Measurements from ENCODE around the gene TEDC1.

Gene TEDC1

DNA sequence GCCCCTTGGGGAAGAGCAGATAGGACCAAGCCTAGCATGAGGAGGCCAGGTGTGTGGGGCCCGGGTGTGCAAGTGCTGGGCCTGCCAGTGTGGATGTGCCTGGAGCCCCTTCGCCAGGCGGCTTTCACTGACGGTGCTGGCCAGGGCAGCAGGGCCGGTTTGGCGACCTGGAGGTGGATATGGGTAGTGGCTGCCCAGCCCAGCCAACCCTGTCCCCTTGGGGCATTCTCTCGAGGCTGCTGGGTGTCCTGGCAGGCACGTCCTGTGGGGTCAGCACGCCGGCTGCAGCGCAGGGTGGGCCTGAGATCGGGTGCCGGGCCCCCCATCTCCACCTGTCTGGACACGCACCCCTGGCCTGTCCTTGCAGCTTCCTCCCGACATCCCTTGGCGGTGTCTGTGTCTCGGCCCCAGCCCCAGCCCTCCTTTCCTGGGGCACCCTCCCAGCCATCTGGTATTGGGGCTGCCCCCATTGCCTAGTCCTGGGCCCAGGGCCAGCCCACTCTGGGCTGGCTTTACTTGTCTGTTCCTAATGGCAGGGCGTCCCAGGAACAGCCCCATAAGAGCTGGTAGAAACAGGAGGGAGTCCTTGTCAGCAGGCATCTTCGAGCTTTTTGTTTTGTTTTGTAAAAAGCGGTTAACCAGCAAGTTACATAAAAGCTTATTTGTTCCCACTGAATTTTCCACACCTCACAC, 23.7 kb upstream of the TEDC1 start:
- no peak for TF ChIP-seq CSDC2 (CRISPR knock-in tag; IDR thresholded peaks at IDR 0.05)
- no peak for TF ChIP-seq BACH2 (CRISPR knock-in tag; IDR thresholded peaks at IDR 0.05; ENCODE audit: borderline replicate concordance)
- no peak for TF ChIP-seq ZNF565 (CRISPR knock-in tag; conservative IDR thresholded peaks at IDR 0.05; ENCODE audit: low read depth)
- no peak for TF ChIP-seq TCF4 (CRISPR knock-in tag; IDR thresholded peaks at IDR 0.05; ENCODE audit: borderline replicate concordance)
- TF ChIP-seq OSR1 (CRISPR knock-in tag; IDR thresholded peaks at IDR 0.05): no peak
- TF ChIP-seq, protein P1, sequence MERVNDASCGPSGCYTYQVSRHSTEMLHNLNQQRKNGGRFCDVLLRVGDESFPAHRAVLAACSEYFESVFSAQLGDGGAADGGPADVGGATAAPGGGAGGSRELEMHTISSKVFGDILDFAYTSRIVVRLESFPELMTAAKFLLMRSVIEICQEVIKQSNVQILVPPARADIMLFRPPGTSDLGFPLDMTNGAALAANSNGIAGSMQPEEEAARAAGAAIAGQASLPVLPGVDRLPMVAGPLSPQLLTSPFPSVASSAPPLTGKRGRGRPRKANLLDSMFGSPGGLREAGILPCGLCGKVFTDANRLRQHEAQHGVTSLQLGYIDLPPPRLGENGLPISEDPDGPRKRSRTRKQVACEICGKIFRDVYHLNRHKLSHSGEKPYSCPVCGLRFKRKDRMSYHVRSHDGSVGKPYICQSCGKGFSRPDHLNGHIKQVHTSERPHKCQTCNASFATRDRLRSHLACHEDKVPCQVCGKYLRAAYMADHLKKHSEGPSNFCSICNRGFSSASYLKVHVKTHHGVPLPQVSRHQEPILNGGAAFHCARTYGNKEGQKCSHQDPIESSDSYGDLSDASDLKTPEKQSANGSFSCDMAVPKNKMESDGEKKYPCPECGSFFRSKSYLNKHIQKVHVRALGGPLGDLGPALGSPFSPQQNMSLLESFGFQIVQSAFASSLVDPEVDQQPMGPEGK (CRISPR knock-in tag; IDR thresholded peaks at IDR 0.05; ENCODE audit: borderline replicate concordance): no peak
- no peak for TF ChIP-seq PPARA (CRISPR knock-in tag; IDR thresholded peaks at IDR 0.05; ENCODE audit: borderline replicate concordance)
- no peak for TF ChIP-seq TSHZ2 (CRISPR knock-in tag; IDR thresholded peaks at IDR 0.05)
- no peak for TF ChIP-seq SNAI2 (CRISPR knock-in tag; IDR thresholded peaks at IDR 0.05)
- TF ChIP-seq CREB5 (CRISPR knock-in tag; IDR thresholded peaks at IDR 0.05; ENCODE audit: low read depth): no peak
- TF ChIP-seq ISL1 (CRISPR knock-in tag; IDR thresholded peaks at IDR 0.05): no peak
- no peak for ATAC-seq

GRCh38 chr14:105467942-105468471, 23.0 kb upstream of the TEDC1 start:
- ATAC-seq: no peak
- TF ChIP-seq ZNF8 (CRISPR knock-in tag; IDR thresholded peaks at IDR 0.05) (no peak), ESRRG (CRISPR knock-in tag; IDR thresholded peaks at IDR 0.05) (no peak), CSDC2 (CRISPR knock-in tag; IDR thresholded peaks at IDR 0.05) (no peak), PPARA (CRISPR knock-in tag; IDR thresholded peaks at IDR 0.05; ENCODE audit: borderline replicate concordance) (no peak), ZFP30 (CRISPR knock-in tag; IDR thresholded peaks at IDR 0.05) (no peak), ZNF565 (CRISPR knock-in tag; conservative IDR thresholded peaks at IDR 0.05; ENCODE audit: low read depth) (no peak), GLIS3 (CRISPR knock-in tag; IDR thresholded peaks at IDR 0.05) (no peak), TOX (CRISPR knock-in tag; IDR thresholded peaks at IDR 0.05; ENCODE audit: borderline replicate concordance) (no peak), OSR1 (CRISPR knock-in tag; IDR thresholded peaks at IDR 0.05) (no peak), ZNF70 (CRISPR knock-in tag; IDR thresholded peaks at IDR 0.05) (no peak), TCF4 (CRISPR knock-in tag; IDR thresholded peaks at IDR 0.05; ENCODE audit: borderline replicate concordance) (no peak), BACH2 (CRISPR knock-in tag; IDR thresholded peaks at IDR 0.05; ENCODE audit: borderline replicate concordance) (no peak), ZFP3 (CRISPR knock-in tag; IDR thresholded peaks at IDR 0.05) (no peak), ZC3H10 (CRISPR knock-in tag; IDR thresholded peaks at IDR 0.05) (no peak), ARNTL (CRISPR knock-in tag; IDR thresholded peaks at IDR 0.05; ENCODE audit: borderline replicate concordance, low read depth) (no peak), SNAI2 (CRISPR knock-in tag; IDR thresholded peaks at IDR 0.05) (no peak), CREB5 (CRISPR knock-in tag; IDR thresholded peaks at IDR 0.05; ENCODE audit: low read depth) (no peak)
- TF ChIP-seq, protein P1 (CRISPR knock-in tag; IDR thresholded peaks at IDR 0.05; ENCODE audit: borderline replicate concordance): no peak
- TF ChIP-seq, protein P2, sequence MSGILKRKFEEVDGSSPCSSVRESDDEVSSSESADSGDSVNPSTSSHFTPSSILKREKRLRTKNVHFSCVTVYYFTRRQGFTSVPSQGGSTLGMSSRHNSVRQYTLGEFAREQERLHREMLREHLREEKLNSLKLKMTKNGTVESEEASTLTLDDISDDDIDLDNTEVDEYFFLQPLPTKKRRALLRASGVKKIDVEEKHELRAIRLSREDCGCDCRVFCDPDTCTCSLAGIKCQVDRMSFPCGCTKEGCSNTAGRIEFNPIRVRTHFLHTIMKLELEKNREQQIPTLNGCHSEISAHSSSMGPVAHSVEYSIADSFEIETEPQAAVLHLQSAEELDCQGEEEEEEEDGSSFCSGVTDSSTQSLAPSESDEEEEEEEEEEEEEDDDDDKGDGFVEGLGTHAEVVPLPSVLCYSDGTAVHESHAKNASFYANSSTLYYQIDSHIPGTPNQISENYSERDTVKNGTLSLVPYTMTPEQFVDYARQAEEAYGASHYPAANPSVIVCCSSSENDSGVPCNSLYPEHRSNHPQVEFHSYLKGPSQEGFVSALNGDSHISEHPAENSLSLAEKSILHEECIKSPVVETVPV (CRISPR knock-in tag; IDR thresholded peaks at IDR 0.05): no peak
- TF ChIP-seq, protein P3, sequence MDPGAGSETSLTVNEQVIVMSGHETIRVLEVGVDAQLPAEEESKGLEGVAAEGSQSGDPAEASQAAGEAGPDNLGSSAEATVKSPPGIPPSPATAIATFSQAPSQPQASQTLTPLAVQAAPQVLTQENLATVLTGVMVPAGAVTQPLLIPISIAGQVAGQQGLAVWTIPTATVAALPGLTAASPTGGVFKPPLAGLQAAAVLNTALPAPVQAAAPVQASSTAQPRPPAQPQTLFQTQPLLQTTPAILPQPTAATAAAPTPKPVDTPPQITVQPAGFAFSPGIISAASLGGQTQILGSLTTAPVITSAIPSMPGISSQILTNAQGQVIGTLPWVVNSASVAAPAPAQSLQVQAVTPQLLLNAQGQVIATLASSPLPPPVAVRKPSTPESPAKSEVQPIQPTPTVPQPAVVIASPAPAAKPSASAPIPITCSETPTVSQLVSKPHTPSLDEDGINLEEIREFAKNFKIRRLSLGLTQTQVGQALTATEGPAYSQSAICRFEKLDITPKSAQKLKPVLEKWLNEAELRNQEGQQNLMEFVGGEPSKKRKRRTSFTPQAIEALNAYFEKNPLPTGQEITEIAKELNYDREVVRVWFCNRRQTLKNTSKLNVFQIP (CRISPR knock-in tag; IDR thresholded peaks at IDR 0.05; ENCODE audit: borderline replicate concordance, low read depth): no peak

All from SK-N-SH treated with all-trans-retinoic acid at 6 μM for 48 hours (cell line).